ENCODE results near the gene COL6A5.

GRCh38 chr3:130383424-130383823 lies 38.0 kb downstream of the COL6A5 start:
- no peak for TF ChIP-seq NR3C1 (IDR thresholded peaks at IDR 0.05)
- no peak for TF ChIP-seq CTCF (IDR thresholded peaks at IDR 0.05)
- no peak for TF ChIP-seq KDM1A (IDR thresholded peaks at IDR 0.05; ENCODE audit: low read depth)
- TF ChIP-seq JUN (IDR thresholded peaks at IDR 0.05) = no peak
- TF ChIP-seq RCOR1 (IDR thresholded peaks at IDR 0.05; ENCODE audit: low read depth, low read length) = no peak
- no peak for TF ChIP-seq CHD2 (IDR thresholded peaks at IDR 0.05; ENCODE audit: low read length, partially characterized antibody)
- no peak for TF ChIP-seq EP300 (IDR thresholded peaks at IDR 0.05)
- no peak for TF ChIP-seq RFX5 (IDR thresholded peaks at IDR 0.05)
- no peak for TF ChIP-seq POLR2A (IDR thresholded peaks at IDR 0.05; ENCODE audit: low read length)

Data from A549 (cell line).